GM20000 (cell line): ENCODE results near the gene CMSS1.

Experiments
- DNase-seq: peaks from one replicate; pipeline ENCODE4 v3.0.0; 2012; ENCODE audit warnings: low spot score
- CTCF ChIP-seq: IDR thresholded peaks from 2 replicates; pipeline ENCODE4 v1.5.1; 2012; ENCODE audit warnings: mild to moderate bottlenecking, control low read depth; ENCODE audit errors: extremely low read depth, missing control alignments

CMSS1 gene

GRCh38 chr3:100081986-100082692 is 264.5 kb downstream of the CMSS1 start:
- no peak for DNase-seq
- no peak for TF ChIP-seq CTCF

- DNase-seq = no peak
Measured at GRCh38 chr3:100082714-100083113, 265.1 kb downstream of the CMSS1 start.

GRCh38 chr3:100083209-100083608 is 265.5 kb downstream of the CMSS1 start:
- no peak for DNase-seq
- TF ChIP-seq CTCF = no peak

More at GRCh38 chr3:100082714-100083113, 265.1 kb downstream of the CMSS1 start:
- no peak for TF ChIP-seq CTCF

- DNase-seq = no peak
Measured at GRCh38 chr3:100084100-100084806, 266.6 kb downstream of the CMSS1 start.

GRCh38 chr3:100086401-100086800 is 268.7 kb downstream of the CMSS1 start:
- no peak for DNase-seq
- TF ChIP-seq CTCF = no peak

More at GRCh38 chr3:100084100-100084806, 266.6 kb downstream of the CMSS1 start:
- no peak for TF ChIP-seq CTCF

GRCh38 chr3:100087198-100087597 is 269.5 kb downstream of the CMSS1 start:
- peak; percentile 10 for DNase-seq
- no peak for TF ChIP-seq CTCF

- TF ChIP-seq CTCF = no peak
- DNase-seq = no peak
Measured at GRCh38 chr3:100088735-100089368, 271.2 kb downstream of the CMSS1 start.
